ENCODE measurements around the gene PAPOLA.
A peak's percentile ranks its signal among the peaks of the same experiment; 100 is the strongest.

DNA sequence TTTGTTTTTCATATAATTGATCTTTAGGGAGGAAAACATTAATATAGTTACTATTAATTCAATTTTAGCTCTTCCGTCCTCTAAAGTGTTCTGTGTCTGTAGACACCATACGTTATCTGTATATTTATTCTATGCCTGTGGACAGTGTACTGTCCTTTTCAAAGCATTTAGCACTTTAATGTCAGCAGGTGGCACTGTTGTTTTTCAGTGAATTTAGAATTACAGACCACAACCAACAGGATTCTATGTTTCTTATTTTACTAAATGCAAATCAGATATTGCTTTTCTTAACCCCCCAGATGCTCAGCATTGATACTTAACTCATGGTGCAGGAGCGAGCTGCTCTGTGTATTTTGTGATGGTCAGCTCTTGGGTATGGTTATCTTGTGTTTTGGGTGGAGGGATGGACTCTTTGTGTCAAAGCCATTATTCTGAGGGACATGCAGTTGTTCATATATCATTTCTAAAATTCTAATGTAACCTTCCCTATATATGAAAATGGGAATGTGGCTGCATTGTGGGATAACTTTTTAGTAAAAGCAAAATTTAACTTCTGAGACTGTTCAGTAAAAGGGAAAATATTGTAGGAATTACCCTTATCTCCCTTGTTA lies 65.2 kb downstream of the PAPOLA start:
- TF ChIP-seq CTCF (conservative IDR thresholded peaks at IDR 0.05; ENCODE audit: low read length) (peak; percentile 89), EZH2phosphoT487 (IDR thresholded peaks at IDR 0.05; ENCODE audit: borderline replicate concordance, low read depth, low read length) (no peak)
